Measurements from ENCODE around the gene ARHGDIB. TPM values are rescaled to one million over a fixed set of nuclear protein-coding genes. Genes with fewer than 3 reads are reported as not detected.

Gene ARHGDIB
- total RNA-seq, 6 experiments from 2014 or later: 0.76 to 4.8 (median 3.0) TPM

- no peak for DNase-seq
- no peaks in the 10 kb centered on the region for H3K36me3 Mint-ChIP-seq (ENCODE audit: low read depth)
- no peak overlapping the region for H3K4me3 Mint-ChIP-seq
- no peaks in the 10 kb centered on the region for H3K4me1 Mint-ChIP-seq (ENCODE audit: low read depth)
- no peak for TF ChIP-seq CTCF (IDR thresholded peaks at IDR 0.05)
- H3K27ac Mint-ChIP-seq: no peak overlapping the region
- H3K9me3 Mint-ChIP-seq: no peaks in the 10 kb centered on the region
- H3K27me3 Mint-ChIP-seq (ENCODE audit: insufficient read depth): peaks cover 2% of the 10 kb centered on the region; the same call in 1 of the 2 replicates
These were observed 41.9 kb downstream of the ARHGDIB start for GRCh38 chr12:14919455-14919854.

- no peak for DNase-seq
- H3K9me3 Mint-ChIP-seq: no peaks in the 10 kb centered on the region
- no peak for TF ChIP-seq CTCF (IDR thresholded peaks at IDR 0.05)
- no peak overlapping the region for H3K27ac Mint-ChIP-seq
- no peak overlapping the region for H3K4me3 Mint-ChIP-seq
- peaks cover 1% of the 10 kb centered on the region; the same call in 1 of the 2 replicates for H3K4me1 Mint-ChIP-seq (ENCODE audit: low read depth)
- peaks cover 7% of the 10 kb centered on the region for H3K27me3 Mint-ChIP-seq (ENCODE audit: insufficient read depth)
- H3K36me3 Mint-ChIP-seq (ENCODE audit: low read depth): no peaks in the 10 kb centered on the region
These were observed 45.7 kb downstream of the ARHGDIB start for GRCh38 chr12:14915736-14916135.

- no peak for TF ChIP-seq CTCF (IDR thresholded peaks at IDR 0.05)
- DNase-seq: no peak
- Mint-ChIP-seq H3K4me3 (no peak overlapping the region), H3K9me3 (no peaks in the 10 kb centered on the region), H3K27me3 (ENCODE audit: insufficient read depth) (peaks cover 5% of the 10 kb centered on the region), H3K27ac (no peak overlapping the region), H3K36me3 (ENCODE audit: low read depth) (no peaks in the 10 kb centered on the region), H3K4me1 (ENCODE audit: low read depth) (peaks cover 8% of the 10 kb centered on the region; the same call in 1 of the 2 replicates)
These were observed 48.0 kb downstream of the ARHGDIB start for GRCh38 chr12:14913381-14913781.

- peaks cover 5% of the 10 kb centered on the region for H3K27me3 Mint-ChIP-seq (ENCODE audit: insufficient read depth)
- H3K36me3 Mint-ChIP-seq (ENCODE audit: low read depth): no peaks in the 10 kb centered on the region
- peaks cover 8% of the 10 kb centered on the region; the same call in 1 of the 2 replicates for H3K4me1 Mint-ChIP-seq (ENCODE audit: low read depth)
- H3K9me3 Mint-ChIP-seq: no peaks in the 10 kb centered on the region
- no peak overlapping the region for H3K27ac Mint-ChIP-seq
- no peak overlapping the region for H3K4me3 Mint-ChIP-seq
- DNase-seq: no peak
- TF ChIP-seq CTCF (IDR thresholded peaks at IDR 0.05): no peak
These were observed 50.3 kb downstream of the ARHGDIB start for GRCh38 chr12:14911131-14911530.

- Mint-ChIP-seq H3K36me3 (ENCODE audit: low read depth) (no peaks in the 10 kb centered on the region), H3K9me3 (no peaks in the 10 kb centered on the region), H3K27me3 (ENCODE audit: insufficient read depth) (peaks cover 5% of the 10 kb centered on the region), H3K4me3 (no peak overlapping the region), H3K27ac (no peak overlapping the region), H3K4me1 (ENCODE audit: low read depth) (peaks cover 8% of the 10 kb centered on the region; the same call in 1 of the 2 replicates)
- no peak for TF ChIP-seq CTCF (IDR thresholded peaks at IDR 0.05)
- no peak for DNase-seq
These were observed 51.1 kb downstream of the ARHGDIB start for GRCh38 chr12:14910090-14910915.
